ENCODE data around the gene SEMA5A.

- no peak for TF ChIP-seq CTCF (IDR thresholded peaks at IDR 0.05)
- TF ChIP-seq POLR2A (IDR thresholded peaks at IDR 0.05), result no peak
These were observed 6.0 kb upstream of the SEMA5A start for GRCh38 chr5:9551567-9552537.
